ENCODE data around the gene TNRC6A.
"Not testable (repeated sequence)": the region's sequence is repeated elsewhere in the genome, so short reads cannot be mapped to it uniquely, and the experiment has no call there.

The TNRC6A gene

DNA sequence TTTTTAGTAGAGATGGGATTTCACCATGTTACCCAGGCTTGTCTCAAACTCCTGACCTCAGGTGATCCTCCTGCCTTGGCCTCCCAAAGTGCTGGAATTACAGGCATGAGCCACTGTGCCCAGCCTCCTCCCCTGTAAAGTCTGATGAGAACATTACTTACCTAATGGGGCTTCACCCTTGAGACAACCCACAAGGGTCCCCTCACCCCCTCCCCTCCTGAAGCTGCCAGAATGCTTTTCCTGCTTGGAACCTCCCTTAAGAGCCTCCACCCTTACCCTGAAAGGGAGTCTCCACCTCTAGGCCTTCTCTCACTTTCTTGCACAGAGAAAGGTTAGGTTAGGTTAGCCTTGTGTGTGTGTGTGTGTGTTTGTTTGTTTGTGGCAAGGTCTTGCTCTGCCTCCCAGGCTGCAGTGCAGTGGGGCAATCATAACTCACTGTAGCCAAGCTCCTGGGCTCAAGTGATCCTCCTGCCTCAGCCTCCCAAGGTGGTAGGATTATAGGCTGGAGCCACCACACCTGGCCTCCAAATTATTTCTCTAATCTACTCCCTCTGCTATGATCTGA, 125.2 kb downstream of the TNRC6A start:
- no peak overlapping the region for H3K27ac ChIP-seq
- no peak overlapping the region for H3K4me3 ChIP-seq (ENCODE audit: low read depth, low read length)
- H3K27me3 ChIP-seq (replicated peaks), result no peaks in the 10 kb centered on the region
- in situ Hi-C loops (cut with HindIII; ENCODE audit: low pct_ligation_motif_present, low sequenced_read_pairs), result no loop called here
- TF ChIP-seq, protein P1, sequence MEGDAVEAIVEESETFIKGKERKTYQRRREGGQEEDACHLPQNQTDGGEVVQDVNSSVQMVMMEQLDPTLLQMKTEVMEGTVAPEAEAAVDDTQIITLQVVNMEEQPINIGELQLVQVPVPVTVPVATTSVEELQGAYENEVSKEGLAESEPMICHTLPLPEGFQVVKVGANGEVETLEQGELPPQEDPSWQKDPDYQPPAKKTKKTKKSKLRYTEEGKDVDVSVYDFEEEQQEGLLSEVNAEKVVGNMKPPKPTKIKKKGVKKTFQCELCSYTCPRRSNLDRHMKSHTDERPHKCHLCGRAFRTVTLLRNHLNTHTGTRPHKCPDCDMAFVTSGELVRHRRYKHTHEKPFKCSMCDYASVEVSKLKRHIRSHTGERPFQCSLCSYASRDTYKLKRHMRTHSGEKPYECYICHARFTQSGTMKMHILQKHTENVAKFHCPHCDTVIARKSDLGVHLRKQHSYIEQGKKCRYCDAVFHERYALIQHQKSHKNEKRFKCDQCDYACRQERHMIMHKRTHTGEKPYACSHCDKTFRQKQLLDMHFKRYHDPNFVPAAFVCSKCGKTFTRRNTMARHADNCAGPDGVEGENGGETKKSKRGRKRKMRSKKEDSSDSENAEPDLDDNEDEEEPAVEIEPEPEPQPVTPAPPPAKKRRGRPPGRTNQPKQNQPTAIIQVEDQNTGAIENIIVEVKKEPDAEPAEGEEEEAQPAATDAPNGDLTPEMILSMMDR (IDR thresholded peaks at IDR 0.05; ENCODE audit: low read depth, low read length, missing control alignments), result no peak
- no peaks in the 10 kb centered on the region for H3K36me3 ChIP-seq (replicated peaks)
- DNase-seq, result no peak

GRCh38 chr16:24855678-24856077, 126.2 kb downstream of the TNRC6A start:
- TF ChIP-seq, protein P1 (IDR thresholded peaks at IDR 0.05; ENCODE audit: low read depth, low read length, missing control alignments), result no peak
- no peak overlapping the region for H3K4me3 ChIP-seq (ENCODE audit: low read depth, low read length)

DNA sequence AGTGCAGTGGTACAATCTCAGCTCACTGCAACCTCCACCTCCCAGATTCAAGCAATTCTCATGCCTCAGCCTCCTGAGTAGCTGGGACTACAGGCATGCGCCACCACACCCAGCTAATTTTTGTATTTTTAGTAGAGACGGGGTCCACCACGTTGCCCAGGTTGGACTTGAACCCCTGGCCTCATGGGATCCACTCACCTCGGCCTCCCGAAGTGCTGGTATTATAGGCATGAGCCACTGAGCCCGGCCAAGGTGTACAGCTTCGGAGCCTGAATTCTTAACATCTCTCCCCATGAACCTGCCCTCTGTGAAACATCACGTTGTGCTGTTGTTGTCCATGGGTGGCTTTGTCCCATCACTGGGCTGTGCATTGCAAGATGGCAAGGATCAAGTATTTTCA, 127.4 kb downstream of the TNRC6A start:
- H3K27ac ChIP-seq; H3K4me3 ChIP-seq (ENCODE audit: low read depth, low read length); H3K36me3 ChIP-seq (replicated peaks); H3K27me3 ChIP-seq (replicated peaks); DNase-seq; in situ Hi-C loops (cut with HindIII; ENCODE audit: low pct_ligation_motif_present, low sequenced_read_pairs): not testable (repeated sequence)

More at GRCh38 chr16:24855678-24856077, 126.2 kb downstream of the TNRC6A start:
- in situ Hi-C loops (cut with HindIII; ENCODE audit: low pct_ligation_motif_present, low sequenced_read_pairs), result no loop called here
- Histone ChIP-seq H3K27ac (no peak overlapping the region), H3K27me3 (replicated peaks) (no peaks in the 10 kb centered on the region), H3K36me3 (replicated peaks) (no peaks in the 10 kb centered on the region)
- DNase-seq, result no peak

DNA sequence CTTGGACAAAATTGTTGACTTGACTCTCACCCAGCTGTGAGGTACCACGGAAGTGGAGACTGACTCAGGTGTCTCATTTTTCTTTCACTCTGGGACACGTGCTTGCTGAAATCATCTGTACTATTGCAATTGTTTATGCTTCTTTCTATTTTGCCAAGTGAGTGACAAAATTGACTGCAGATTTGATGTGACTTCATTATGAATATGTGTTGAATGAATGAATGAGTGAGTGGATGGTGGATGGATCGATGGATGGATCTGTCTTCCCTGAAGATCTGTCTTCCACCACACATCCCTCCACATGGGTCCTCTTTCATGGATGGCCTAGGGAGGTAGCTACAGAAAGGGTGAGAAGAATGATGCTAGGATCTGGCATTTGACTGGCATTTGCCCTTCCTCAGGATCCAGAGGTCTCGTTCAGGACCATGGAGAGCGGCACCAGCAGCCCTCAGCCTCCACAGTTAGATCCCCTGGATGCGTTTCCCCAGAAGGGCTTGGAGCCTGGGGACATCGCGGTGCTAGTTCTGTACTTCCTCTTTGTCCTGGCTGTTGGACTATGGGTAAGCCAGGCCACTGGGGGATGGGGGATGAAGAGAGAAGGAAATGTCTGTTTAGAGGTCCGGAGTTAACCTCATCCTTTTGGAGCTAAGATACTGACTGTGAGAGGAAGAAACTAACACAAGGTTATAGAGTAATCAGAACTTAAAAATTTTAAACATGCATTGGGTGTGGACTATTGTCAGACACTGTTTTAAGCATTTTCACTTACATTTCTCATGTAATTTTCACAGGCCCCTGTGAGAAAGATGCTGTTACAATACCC, 129.0 kb downstream of the TNRC6A start:
- TF ChIP-seq, protein P1 (IDR thresholded peaks at IDR 0.05; ENCODE audit: low read depth, low read length, missing control alignments), result no peak
- DNase-seq, result peak; percentile 47
- Histone ChIP-seq H3K27ac (no peak overlapping the region), H3K4me3 (ENCODE audit: low read depth, low read length) (no peak overlapping the region), H3K36me3 (replicated peaks) (no peaks in the 10 kb centered on the region), H3K27me3 (replicated peaks) (no peaks in the 10 kb centered on the region)
- in situ Hi-C loops (cut with HindIII; ENCODE audit: low pct_ligation_motif_present, low sequenced_read_pairs), result no loop called here

GRCh38 chr16:24861461-24861860, 132.0 kb downstream of the TNRC6A start:
- Histone ChIP-seq H3K27me3 (replicated peaks) (no peaks in the 10 kb centered on the region), H3K36me3 (replicated peaks) (no peaks in the 10 kb centered on the region), H3K4me3 (ENCODE audit: low read depth, low read length) (no peak overlapping the region), H3K27ac (no peak overlapping the region)
- in situ Hi-C loops (cut with HindIII; ENCODE audit: low pct_ligation_motif_present, low sequenced_read_pairs), result no loop called here
- DNase-seq, result no peak
- TF ChIP-seq, protein P1 (IDR thresholded peaks at IDR 0.05; ENCODE audit: low read depth, low read length, missing control alignments), result no peak

DNA sequence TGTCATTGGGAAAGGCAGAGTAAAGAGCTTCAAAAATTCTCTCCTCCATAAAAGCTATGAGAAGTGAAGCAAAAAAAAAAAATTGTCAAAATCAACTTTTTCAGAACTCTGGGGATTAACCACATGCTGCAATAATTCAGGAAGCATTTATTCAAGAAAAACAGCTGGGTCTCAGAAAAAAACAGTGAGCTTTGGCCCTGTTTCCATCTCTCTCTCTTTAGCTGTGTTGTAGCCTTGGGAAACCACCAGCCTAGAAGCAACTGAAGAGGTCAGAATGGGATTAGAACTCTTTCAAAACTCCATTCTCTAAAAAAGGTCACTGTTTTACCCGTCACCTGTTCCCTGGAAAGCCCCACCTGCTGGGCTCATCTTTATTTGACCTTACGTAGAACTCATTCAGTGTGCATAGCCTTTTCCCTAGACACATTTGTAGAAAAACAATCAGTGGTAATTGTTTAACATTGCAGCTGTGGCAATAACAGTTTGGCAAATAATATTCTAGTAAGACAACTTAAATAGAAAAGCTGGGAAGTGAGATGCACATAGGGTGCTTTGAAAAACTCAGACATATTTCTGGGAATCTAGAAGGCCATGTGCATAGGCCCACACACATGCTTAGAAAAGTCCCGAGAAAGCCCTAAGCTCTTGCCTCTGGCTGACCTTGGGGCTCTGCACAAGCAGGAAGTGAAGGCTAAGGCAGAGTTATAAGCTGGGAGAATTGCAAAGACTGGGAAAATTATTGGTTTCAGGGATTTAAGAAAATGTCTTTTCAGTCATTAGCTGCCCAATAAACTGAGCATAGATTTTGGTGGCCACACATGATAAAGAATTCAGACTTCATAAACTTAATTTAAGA, 134.4 kb downstream of the TNRC6A start:
- Histone ChIP-seq H3K4me3 (ENCODE audit: low read depth, low read length) (no peak overlapping the region), H3K27ac (no peak overlapping the region), H3K36me3 (replicated peaks) (no peaks in the 10 kb centered on the region), H3K27me3 (replicated peaks) (no peaks in the 10 kb centered on the region)
- no peak for DNase-seq
- in situ Hi-C loops (cut with HindIII; ENCODE audit: low pct_ligation_motif_present, low sequenced_read_pairs), result no loop called here
- TF ChIP-seq, protein P1 (IDR thresholded peaks at IDR 0.05; ENCODE audit: low read depth, low read length, missing control alignments), result no peak

All from brain microvascular endothelial cell (primary cell).